B cell (primary cell): ENCODE measurements around the gene PRPSAP1. TPM values are rescaled to one million over a fixed set of nuclear protein-coding genes. Genes with fewer than 3 reads are reported as not detected.
A peak's percentile ranks its signal among the peaks of the same experiment; 100 is the strongest.

Source experiments
- ATAC-seq: fragments of 200-7000 bp; cut with Tn5 transposase; one replicate; pipeline ENCODE4 v1.10.0; 2021; ENCODE audit warnings: low read depth, mild to moderate bottlenecking, moderate number of reproducible peaks, moderate library complexity
- CTCF ChIA-PET: fragments of 350-600 bp; sonication (Branson Sonifier 250); formaldehyde crosslinking; loops from one replicate; lab custom pipeline; 2021; ENCODE audit warnings: antibody characterized with exemption, inconsistent platforms; lab: Charles Lee
- POLR2A ChIA-PET: fragments of 350-600 bp; sonication (Branson Sonifier 250); formaldehyde crosslinking; loops from one replicate; lab custom pipeline; 2021; ENCODE audit warnings: antibody characterized with exemption; lab: Charles Lee
- DNase-seq: peaks from one replicate; pipeline ENCODE4 v3.0.0; 2013
- H2AFZ ChIP-seq: 2 replicates; pipeline ENCODE4 v1.6.1; 2012; ENCODE audit warnings: mild to moderate bottlenecking, low read depth, low read length; ENCODE audit not compliant: insufficient read depth, poor library complexity, severe bottlenecking
- H3K27ac ChIP-seq, 2 donors: 1 replicate in 1 of 2; 2 replicates in 1 of 2; pipeline ENCODE4 v1.5.1; 2012 to 2013; ENCODE audit warnings: low read length in 2 of 2, mild to moderate bottlenecking in 2 of 2, moderate library complexity in 1 of 2
- H3K27me3 ChIP-seq, 4 experiments: fragments of 200-600 bp in 1 of 4; sonication (generic) in 1 of 4; replicated peaks in 1 of 4; 1 replicate in 2 of 4; 2 replicates in 2 of 4; pipeline versions ENCODE4 v1.6.1 to v1.7.0; 2013 to 2016; ENCODE audit warnings: low read length in 3 of 4, mild to moderate bottlenecking in 2 of 4, mixed read lengths in 1 of 4, moderate library complexity in 1 of 4; ENCODE audit not compliant: insufficient read depth in 4 of 4, control insufficient read depth in 3 of 4; ENCODE audit errors: control extremely low read depth in 1 of 4
- H3K36me3 ChIP-seq, 2 experiments: replicated peaks in 1 of 2; 1 replicate in 1 of 2; 2 replicates in 1 of 2; pipeline versions ENCODE4 v1.6.1 to v1.7.1; 2013; ENCODE audit warnings: low read length in 1 of 2; ENCODE audit not compliant: insufficient read depth in 2 of 2, control insufficient read depth in 1 of 2; ENCODE audit errors: control extremely low read depth in 1 of 2, extremely low read depth in 1 of 2
- H3K4me1 ChIP-seq, 2 donors: fragments of 200-600 bp in 1 of 2; sonication (generic) in 1 of 2; 1 replicate in 1 of 2; 2 replicates in 1 of 2; pipeline versions ENCODE4 v1.5.1 to v1.6.1; 2013 to 2017; ENCODE audit warnings: low read length in 2 of 2; ENCODE audit not compliant: control insufficient read depth in 2 of 2, insufficient read depth in 2 of 2
- H3K4me2 ChIP-seq: replicated peaks from 2 replicates; pipeline ENCODE3; 2012; ENCODE audit warnings: mild to moderate bottlenecking, low read depth, low read length; ENCODE audit not compliant: poor library complexity, severe bottlenecking
- H3K4me3 ChIP-seq, 5 experiments: fragments of 200-600 bp in 1 of 5; sonication (generic) in 1 of 5; 1 replicate in 3 of 5; 2 replicates in 2 of 5; pipeline versions ENCODE4 v1.5.1 to v1.7.0; 2011 to 2016; ENCODE audit warnings: low read length in 4 of 5, mild to moderate bottlenecking in 4 of 5, low read depth in 2 of 5, control low read depth in 1 of 5, moderate library complexity in 1 of 5; ENCODE audit not compliant: insufficient read depth in 1 of 5; ENCODE audit errors: control extremely low read depth in 1 of 5, extremely low read depth in 1 of 5
- H3K79me2 ChIP-seq: fragments of 200-600 bp; sonication (generic); one replicate; pipeline ENCODE4 v1.6.0; 2016; ENCODE audit warnings: low read length; ENCODE audit not compliant: control insufficient read depth, insufficient read depth
- H3K9ac ChIP-seq: fragments of 200-600 bp; sonication (generic); 2 replicates; pipeline ENCODE4 v1.6.1; 2017; ENCODE audit warnings: mild to moderate bottlenecking, low read length, moderate library complexity
- H3K9me3 ChIP-seq, 3 donors: one replicate each; pipeline versions ENCODE4 v1.6.1 to v1.7.1; 2013; ENCODE audit warnings: low read length in 2 of 3; ENCODE audit not compliant: control insufficient read depth in 2 of 3, insufficient read depth in 1 of 3; ENCODE audit errors: control extremely low read depth in 1 of 3
- H4K20me1 ChIP-seq: 2 replicates; pipeline ENCODE4 v1.6.0; 2012; ENCODE audit warnings: mild to moderate bottlenecking, low read length; ENCODE audit not compliant: insufficient read depth, control insufficient read depth, poor library complexity, severe bottlenecking
- H3K27ac Mint-ChIP-seq: one replicate; pipeline ENCODE4 v1.8.0; 2021; ENCODE audit warnings: mixed read lengths
- H3K27me3 Mint-ChIP-seq: one replicate; pipeline ENCODE4 v1.8.0; 2021; ENCODE audit warnings: mixed read lengths
- H3K4me1 Mint-ChIP-seq: one replicate; pipeline ENCODE4 v1.8.0; 2021; ENCODE audit warnings: mixed read lengths
- H3K4me3 Mint-ChIP-seq: one replicate; pipeline ENCODE4 v1.8.0; 2021; ENCODE audit warnings: mixed read lengths
- H3K9me3 Mint-ChIP-seq: one replicate; pipeline ENCODE4 v1.8.0; 2022; ENCODE audit warnings: mixed read lengths; ENCODE audit not compliant: insufficient read depth
- CTCF ChIP-seq: fragments of 200-600 bp; IDR thresholded peaks from one replicate; pipeline ENCODE4 v1.8.0; 2022; ENCODE audit warnings: antibody characterized with exemption, mild to moderate bottlenecking
- EZH2 ChIP-seq: IDR thresholded peaks from 2 replicates; pipeline ENCODE4 v1.6.1; 2012; ENCODE audit warnings: borderline replicate concordance, low read depth, mild to moderate bottlenecking, moderate library complexity, low read length; ENCODE audit not compliant: insufficient read depth, poor library complexity, severe bottlenecking
- WGBS: methylation state at CpG from one replicate; pipeline ENCODE4 v1.1.5; 2013; ENCODE audit warnings: missing lambda C conversion rate; ENCODE audit not compliant: insufficient coverage; 5-methylcytosine and 5-hydroxymethylcytosine counted together
- intact Hi-C: fragments of 100-400 bp; cut with micrococcal nuclease; formaldehyde crosslinking; loops from one replicate; pipeline ENCODE4 v1.10.0; 2022
- polyA plus RNA-seq: library from polyadenylated mRNA; depleted of rRNA; stranded (reverse); fragments of >200 nt; gene quantifications from 2 replicates; pipeline ENCODE4 v1.2.3, GENCODE V29; 2012
- total RNA-seq, 2 donors: library from RNA; stranded (reverse); fragments of 120-200 nt in 1 of 2; gene quantifications; 1 replicate in 1 of 2; 2 replicates in 1 of 2; pipeline versions ENCODE4 v1.2.3 to v1.2.4, GENCODE V29; 2013 to 2022

PRPSAP1 gene
- total and polyA plus RNA-seq, 2 donors (not counting 1 experiment from before 2014, with no cell fraction given): 45.5 to 61.4 TPM

- Histone ChIP-seq H3K4me2 (no peak overlapping the region), H3K36me3 (peaks cover 0 to 31% of the 10 kb centered on the region in 2 experiments), H3K9me3 (no peaks in the 10 kb centered on the region), H3K9ac (no peak overlapping the region), H3K4me1 (peaks cover 13 to 15% of the 10 kb centered on the region in 2 donors), H3K27me3 (peaks cover 0 to 9% (median 4%) of the 10 kb centered on the region in 4 experiments), H4K20me1 (peaks cover 11% of the 10 kb centered on the region), H2AFZ (no peak overlapping the region), H3K79me2 (no peaks in the 10 kb centered on the region), H3K4me3 (no peak overlapping the region), H3K27ac (no peak overlapping the region)
- intact Hi-C loops: no loop called here
- DNase-seq (no peak), ATAC-seq (no peak)
- H3K9me3 Mint-ChIP-seq: no peaks in the 10 kb centered on the region
- no peak for TF ChIP-seq EZH2
- no peak overlapping the region for H3K27ac Mint-ChIP-seq
- H3K4me3 Mint-ChIP-seq: no peak overlapping the region
- H3K4me1 Mint-ChIP-seq: peaks cover 9% of the 10 kb centered on the region
- ChIA-PET POLR2A (interaction anchor here (0.6 kb wide), 1 partner anchor 56 kb away, joined by 4 read pairs; no protein-coding TSS in a partner anchor), CTCF (interaction anchor here (1.3 to 10.1 kb wide), 3 partner anchors 8 to 109 kb away, joined by 4 to 94 read pairs (median 4); no protein-coding TSS in a partner anchor)
- 96% methylated on average over 10 of the region's 16 CpGs for WGBS
- no peaks in the 10 kb centered on the region for H3K27me3 Mint-ChIP-seq
Observed at GRCh38 chr17:76388966-76389888, 35.5 kb upstream of the PRPSAP1 start.

GRCh38 chr17:76386966-76387765, 33.5 kb upstream of the PRPSAP1 start:
- TF ChIP-seq CTCF (no peak), EZH2 (no peak)
- Histone ChIP-seq H2AFZ (no peak overlapping the region), H3K36me3 (peaks cover 0 to 20% of the 10 kb centered on the region in 2 experiments), H3K4me2 (no peak overlapping the region), H3K9ac (no peak overlapping the region), H3K4me1 (peaks cover 26 to 29% of the 10 kb centered on the region in 2 donors), H3K9me3 (no peaks in the 10 kb centered on the region), H3K27ac (no peak overlapping the region), H4K20me1 (peaks cover 11% of the 10 kb centered on the region), H3K79me2 (no peaks in the 10 kb centered on the region), H3K27me3 (peaks cover 0 to 18% (median 8%) of the 10 kb centered on the region in 4 experiments), H3K4me3 (no peak overlapping the region)
- Mint-ChIP-seq H3K27me3 (peaks cover 7% of the 10 kb centered on the region), H3K27ac (peak overlapping the region; percentile 29), H3K4me3 (peak overlapping the region; percentile 78), H3K4me1 (peaks cover 16% of the 10 kb centered on the region), H3K9me3 (no peaks in the 10 kb centered on the region)
- ChIA-PET CTCF (interaction anchor here (0.8 to 10.1 kb wide), 5 partner anchors 10 to 84 kb away, joined by 3 to 94 read pairs (median 5); no protein-coding TSS in a partner anchor), POLR2A (interaction anchor here (2.0 kb wide), 1 partner anchor 11 kb away, joined by 6 read pairs; no protein-coding TSS in a partner anchor)
- intact Hi-C loops: no loop called here
- ATAC-seq (no peak), DNase-seq (no peak)
- WGBS: 95% methylated on average over 25 of the region's 31 CpGs
